IMR-90 (cell line): ENCODE measurements around the gene MCAM.
A peak's percentile ranks its signal among the peaks of the same experiment; 100 is the strongest.

Source experiments
- BHLHE40 ChIP-seq: fragments of 150-350 bp; IDR thresholded peaks from 2 replicates; pipeline ENCODE4 v1.6.1; 2016; ENCODE audit warnings: mild to moderate bottlenecking, low read depth, low read length
- CEBPB ChIP-seq: IDR thresholded peaks from 2 replicates; pipeline ENCODE4 v1.6.1; 2012; ENCODE audit warnings: low read depth, low read length, improper control_type of control experiment
- CTCF ChIP-seq: conservative IDR thresholded peaks from 2 replicates; pipeline ENCODE4 v1.5.1; 2012; ENCODE audit warnings: mild to moderate bottlenecking, low read depth, low read length, improper control_type of control experiment
- FOS ChIP-seq: fragments of 150-350 bp; IDR thresholded peaks from 2 replicates; pipeline ENCODE4 v1.6.1; 2016; ENCODE audit warnings: low read depth, low read length
- MAFK ChIP-seq: IDR thresholded peaks from 2 replicates; pipeline ENCODE4 v1.6.1; 2012; ENCODE audit warnings: low read depth, low read length, improper control_type of control experiment
- POLR2A ChIP-seq: IDR thresholded peaks from 2 replicates; pipeline ENCODE4 v1.6.1; 2012; ENCODE audit warnings: mild to moderate bottlenecking, low read depth, low read length
- RAD21 ChIP-seq: IDR thresholded peaks from 2 replicates; pipeline ENCODE4 v1.6.1; 2012; ENCODE audit warnings: low read length, improper control_type of control experiment
- RCOR1 ChIP-seq: IDR thresholded peaks from 2 replicates; pipeline ENCODE4 v1.6.1; 2012; ENCODE audit warnings: mild to moderate bottlenecking, low read length, improper control_type of control experiment; ENCODE audit not compliant: insufficient replicate concordance
- RFX5 ChIP-seq: IDR thresholded peaks from 2 replicates; pipeline ENCODE4 v1.8.0; 2012; ENCODE audit warnings: low read depth, mild to moderate bottlenecking, low read length, moderate library complexity
- SMC3 ChIP-seq: fragments of 150-350 bp; IDR thresholded peaks from 2 replicates; pipeline ENCODE4 v1.6.1; 2016; ENCODE audit warnings: low read depth, mild to moderate bottlenecking, antibody characterized with exemption, low read length, moderate library complexity
- USF2 ChIP-seq: fragments of 150-350 bp; IDR thresholded peaks from 2 replicates; pipeline ENCODE4 v1.6.1; 2017; ENCODE audit warnings: mild to moderate bottlenecking, antibody characterized with exemption, low read length, low read depth

GRCh38 chr11:119303227-119303718, 13.7 kb downstream of the MCAM start:
- TF ChIP-seq CTCF (no peak), POLR2A (no peak), RCOR1 (no peak), RAD21 (no peak), MAFK (no peak), SMC3 (no peak), RFX5 (no peak), CEBPB (peak; percentile 65), FOS (no peak), BHLHE40 (no peak), USF2 (no peak)
